Muscle of arm (tissue), 12 donors: Measurements from ENCODE around the gene CDC42BPB. TPM values are rescaled to one million over a fixed set of nuclear protein-coding genes. Genes with fewer than 3 reads are reported as not detected.
A peak's percentile ranks its signal among the peaks of the same experiment; 100 is the strongest.
"Not testable (repeated sequence)": the region's sequence is repeated elsewhere in the genome, so short reads cannot be mapped to it uniquely, and the experiment has no call there.

Experiments used
- DNase-seq: peaks from one replicate; pipeline ENCODE4 v3.0.0-alpha.2; 2013
- polyA plus RNA-seq, 12 donors: library from polyadenylated mRNA; unstranded; fragments of 120-200 nt; gene quantifications; one replicate each; pipeline ENCODE4 v1.2.1, GENCODE V29; 2013; ENCODE audit not compliant: insufficient read length in 12 of 12

The CDC42BPB gene
- polyA plus RNA-seq, 12 donors: 33.9 to 62.4 (median 52.0) TPM; not detected in 1

DNA sequence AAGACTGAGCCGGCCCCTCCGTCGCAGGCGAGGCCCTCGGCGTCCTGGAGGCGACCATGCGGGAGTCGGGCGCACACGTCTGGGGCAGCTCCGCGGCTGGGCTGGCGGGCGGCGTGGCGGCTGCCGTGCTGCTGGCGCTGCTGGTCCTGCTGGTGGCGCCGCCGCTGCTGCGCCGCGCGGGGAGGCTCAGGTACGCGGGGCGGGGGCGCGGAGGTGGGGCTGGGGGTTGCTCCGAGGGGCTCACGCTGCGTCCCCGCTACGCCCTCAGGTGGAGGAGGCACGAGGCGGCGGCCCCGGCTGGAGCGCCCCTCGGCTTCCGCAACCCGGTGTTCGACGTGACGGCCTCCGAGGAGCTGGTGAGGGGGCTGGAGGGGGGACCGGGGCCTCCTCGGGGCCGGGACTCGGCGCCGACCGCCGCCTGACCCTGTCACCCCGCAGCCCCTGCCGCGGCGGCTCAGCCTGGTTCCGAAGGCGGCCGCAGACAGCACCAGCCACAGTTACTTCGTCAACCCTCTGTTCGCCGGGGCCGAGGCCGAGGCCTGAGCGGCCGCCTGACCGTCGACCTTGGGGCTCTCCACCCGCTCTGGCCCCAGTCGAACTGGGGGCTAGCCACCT is 127.1 kb downstream of the CDC42BPB start:
- DNase-seq: no peak

- DNase-seq: no peak
Observed at GRCh38 chr14:102929241-102930137, 127.9 kb downstream of the CDC42BPB start.

GRCh38 chr14:102928412-102929240 is 128.7 kb downstream of the CDC42BPB start:
- DNase-seq: peak; percentile 31

DNA sequence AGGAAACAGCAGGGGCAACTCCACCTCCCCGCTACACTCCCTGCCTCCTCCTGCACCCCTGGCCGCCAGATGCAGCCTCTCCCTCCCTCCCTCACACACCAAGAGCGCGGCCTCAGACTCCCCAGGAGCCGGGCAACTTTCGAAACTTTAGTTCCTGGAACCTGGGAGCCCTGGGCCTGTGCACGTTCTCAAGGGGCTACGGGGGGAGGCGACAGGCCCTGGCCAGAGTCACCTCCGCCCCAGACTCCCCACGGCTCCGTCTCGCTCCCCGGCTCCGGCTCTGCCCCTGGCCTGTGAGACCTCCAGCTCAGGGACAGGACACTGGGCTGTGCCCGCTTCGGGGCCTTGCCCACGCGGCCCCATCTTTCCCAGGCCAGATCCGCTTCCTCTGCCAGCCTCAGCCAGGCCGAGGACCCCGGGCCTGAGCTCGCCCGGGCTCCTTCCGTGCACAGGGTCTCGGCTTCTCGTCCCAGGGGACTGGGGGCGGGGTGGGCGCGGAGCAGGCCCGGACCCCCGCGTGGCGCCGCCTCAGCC is 129.4 kb downstream of the CDC42BPB start:
- no peak for DNase-seq

- no peak for DNase-seq
Observed at GRCh38 chr14:102927346-102927877, 129.9 kb downstream of the CDC42BPB start.

DNA sequence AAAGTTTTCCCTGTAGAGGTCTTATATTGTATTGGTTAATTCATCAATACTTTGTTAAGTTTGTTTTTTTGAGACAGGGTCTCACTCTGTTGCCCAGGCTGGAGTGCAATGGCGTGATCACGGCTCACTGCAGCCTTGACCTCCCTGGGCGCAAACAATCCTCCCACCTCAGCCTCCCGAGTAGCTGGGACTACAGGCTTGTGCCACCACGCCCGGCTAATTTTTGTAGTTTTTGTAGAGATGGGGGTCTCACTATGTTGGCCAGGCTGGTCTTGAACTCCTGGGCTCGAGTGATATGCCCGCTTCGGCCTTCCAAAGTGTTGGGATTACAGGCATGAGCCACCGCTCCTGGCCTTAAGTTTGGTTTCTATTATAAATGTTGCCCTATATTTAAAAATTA is 130.5 kb downstream of the CDC42BPB start:
- DNase-seq: not testable (repeated sequence)

DNA sequence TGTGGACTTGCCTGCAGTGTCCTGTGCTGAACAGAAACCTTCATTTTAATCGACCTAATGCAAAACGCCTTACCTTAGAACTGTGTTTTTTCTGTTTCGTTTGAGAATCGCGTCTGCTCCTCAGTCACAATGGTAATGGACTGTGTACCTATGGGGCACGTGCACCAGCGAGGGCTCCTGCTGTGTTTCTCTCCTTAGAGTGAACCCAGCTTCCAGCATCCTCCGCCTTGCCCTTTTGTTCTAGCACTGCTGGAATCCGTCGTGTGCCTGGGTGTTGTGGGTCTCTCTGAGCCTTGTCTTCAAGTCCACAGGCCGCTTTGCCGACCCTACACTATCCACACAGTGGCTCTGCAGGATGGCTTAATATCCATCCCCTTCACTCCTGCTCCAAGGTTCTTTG is 131.2 kb downstream of the CDC42BPB start:
- DNase-seq: no peak

DNA sequence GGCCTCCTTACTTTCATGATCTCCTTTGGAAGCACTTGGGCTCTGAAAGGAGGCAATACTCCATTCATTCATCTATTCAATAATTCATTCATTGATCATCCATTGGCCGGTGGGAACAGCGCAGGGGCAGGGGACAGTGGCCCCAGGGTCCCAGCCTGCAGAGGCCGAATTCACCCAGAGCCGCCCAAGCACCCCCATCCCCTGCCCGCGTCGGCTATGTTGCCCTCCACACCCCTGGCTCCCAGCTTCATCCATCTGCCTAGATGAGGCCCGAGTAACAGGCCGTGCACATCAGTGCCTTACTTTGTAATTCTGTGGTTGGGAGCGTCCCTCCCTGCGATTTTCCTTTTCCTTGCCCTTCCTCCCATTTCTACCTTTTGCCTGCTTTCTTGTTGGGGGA is 131.7 kb downstream of the CDC42BPB start:
- no peak for DNase-seq

GRCh38 chr14:102924632-102925588 is 132.4 kb downstream of the CDC42BPB start:
- no peak for DNase-seq

DNA sequence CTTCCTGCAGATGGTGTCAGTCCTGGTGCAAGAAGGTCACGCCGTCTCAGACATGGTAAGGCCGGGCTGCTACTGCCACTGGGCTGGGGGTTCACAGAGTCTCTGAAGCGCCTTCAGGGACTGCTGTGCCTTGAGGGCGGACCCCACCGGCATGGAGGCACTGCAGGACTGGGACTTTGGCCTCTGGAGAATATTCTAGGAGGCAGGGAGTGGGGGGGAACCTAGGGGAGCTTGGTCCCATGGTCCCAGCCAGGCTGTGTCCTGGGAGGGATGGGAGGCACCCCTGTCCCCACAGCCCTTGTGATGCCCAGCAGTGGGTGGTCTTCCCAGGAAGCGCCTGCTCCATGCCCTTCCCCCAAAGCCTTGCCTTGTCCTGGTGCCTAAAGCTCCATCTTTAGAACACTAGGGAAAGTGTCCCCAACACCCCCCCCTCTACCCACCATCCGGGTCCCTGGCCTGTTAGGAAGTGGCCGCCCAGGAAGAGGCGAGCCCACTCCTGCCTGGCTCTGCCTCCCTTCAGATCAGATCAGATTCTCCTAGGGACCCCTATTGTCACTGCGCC is 133.3 kb downstream of the CDC42BPB start:
- no peak for DNase-seq

- DNase-seq: no peak
Observed at GRCh38 chr14:102923201-102923924, 134.0 kb downstream of the CDC42BPB start.

- no peak for DNase-seq
Observed at GRCh38 chr14:102922490-102923200, 134.7 kb downstream of the CDC42BPB start, which contains the start of gene AMN. TSS of gene AMN (plus strand) at chr14:102922663. CDS start at chr14:102922689, 26 bp downstream.

DNA sequence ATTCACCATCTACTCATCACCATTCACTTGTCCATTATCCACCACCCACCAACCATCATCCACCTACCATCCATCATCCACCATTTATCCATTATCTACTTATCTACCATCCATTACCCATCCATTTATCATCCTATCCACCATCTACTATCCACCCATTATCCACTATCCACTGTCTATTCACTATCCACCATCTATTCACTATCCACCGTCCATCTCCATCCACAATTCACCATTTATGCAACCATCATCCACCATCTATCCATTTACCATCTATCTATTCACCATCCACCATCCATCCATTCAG is 136.4 kb downstream of the CDC42BPB start:
- no peak for DNase-seq

GRCh38 chr14:102920273-102920997 is 136.9 kb downstream of the CDC42BPB start:
- no peak for DNase-seq

DNA sequence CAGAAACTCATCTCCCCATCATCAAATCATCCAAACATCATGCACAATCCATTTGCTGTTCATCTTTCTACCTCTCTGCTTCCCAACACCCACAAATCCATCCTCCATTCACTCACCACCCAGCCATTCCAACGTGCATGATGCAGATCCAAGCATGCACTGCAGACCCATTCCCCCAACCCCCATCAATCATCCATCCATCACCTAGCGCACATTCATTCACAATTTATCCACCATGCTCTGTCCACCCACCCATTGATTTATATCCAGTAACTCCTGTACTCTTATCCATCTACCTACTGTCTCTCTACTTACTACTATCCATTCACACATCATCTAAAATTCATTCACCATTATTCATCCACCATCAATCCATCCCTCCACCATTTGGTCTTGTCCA is 138.9 kb downstream of the CDC42BPB start:
- no peak for DNase-seq

DNA sequence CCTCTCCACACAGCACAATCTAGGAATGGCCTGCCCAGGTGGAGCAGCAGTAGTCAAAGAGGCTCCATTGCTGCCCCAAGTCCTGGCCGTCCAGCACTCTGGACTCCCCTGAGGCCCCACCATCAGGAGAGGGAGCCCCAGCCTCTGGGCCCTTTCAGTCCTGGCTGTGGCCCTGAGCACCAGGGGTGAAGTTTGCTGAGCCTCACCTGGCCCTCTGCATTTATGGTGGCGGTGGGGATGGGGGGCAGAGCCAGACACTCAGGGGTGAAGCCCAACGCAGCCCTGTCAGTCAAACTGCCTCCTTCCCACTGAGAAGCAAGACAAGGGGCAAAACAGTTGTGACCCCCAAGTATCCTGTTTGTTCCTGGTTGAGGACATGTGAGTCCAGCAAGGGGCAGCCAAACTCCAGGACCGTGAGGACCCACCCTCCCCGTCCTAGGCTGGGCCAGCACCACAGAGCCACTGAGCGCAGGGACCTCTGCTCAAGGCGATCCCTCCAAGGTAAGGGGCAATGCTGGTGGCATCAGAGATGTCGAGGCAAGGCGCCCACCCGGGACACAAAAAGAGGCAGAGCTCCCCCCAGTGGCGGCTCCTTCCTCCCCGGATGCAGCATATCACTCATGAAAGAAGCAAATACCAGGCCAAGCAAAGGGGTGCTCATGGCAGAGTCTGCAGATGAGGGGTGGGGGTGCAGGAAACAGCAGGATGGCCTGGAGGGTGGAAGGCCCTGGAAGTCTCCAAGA is 139.7 kb downstream of the CDC42BPB start:
- no peak for DNase-seq

DNA sequence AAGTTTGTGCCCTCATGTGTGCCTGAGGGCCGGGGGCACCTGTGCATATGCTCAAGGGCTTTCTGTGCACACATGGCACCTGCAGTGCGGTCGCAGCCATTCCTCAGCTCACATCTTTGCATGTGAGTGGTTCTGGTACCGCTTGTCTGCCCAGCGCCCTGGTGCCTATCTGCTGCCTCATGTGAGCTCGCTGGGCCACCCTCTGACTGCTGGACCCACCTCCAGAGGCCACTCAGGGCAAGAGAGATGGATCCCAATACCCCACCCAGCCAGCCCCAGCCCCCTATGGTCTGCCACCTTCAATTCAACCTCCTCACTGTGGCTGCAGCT is 140.3 kb downstream of the CDC42BPB start:
- DNase-seq: no peak
